Adipocyte (in vitro differentiated cells): ENCODE results near the gene CCL17.
"Not testable (repeated sequence)": the region's sequence is repeated elsewhere in the genome, so short reads cannot be mapped to it uniquely, and the experiment has no call there.

Source experiments
- DNase-seq: peaks from one replicate; pipeline ENCODE4 v3.0.0-alpha.2; 2015; ENCODE audit warnings: low read depth
- H3K27me3 ChIP-seq: replicated peaks from 2 replicates; pipeline ENCODE4 v1.7.0; 2013; ENCODE audit warnings: mild to moderate bottlenecking, low read length, moderate library complexity; ENCODE audit not compliant: control insufficient read depth, insufficient read depth
- H3K36me3 ChIP-seq: 2 replicates; pipeline ENCODE4 v1.7.0; 2013; ENCODE audit warnings: low read length, mild to moderate bottlenecking, moderate library complexity; ENCODE audit not compliant: control insufficient read depth, insufficient read depth, severe bottlenecking
- H3K4me1 ChIP-seq: 2 replicates; pipeline ENCODE4 v1.7.0; 2013; ENCODE audit warnings: mild to moderate bottlenecking, low read length, moderate library complexity; ENCODE audit not compliant: control insufficient read depth, insufficient read depth
- H3K4me3 ChIP-seq: 2 replicates; pipeline ENCODE4 v1.7.0; 2013; ENCODE audit warnings: mild to moderate bottlenecking, low read length, moderate library complexity
- H3K9ac ChIP-seq: 2 replicates; pipeline ENCODE4 v1.7.0; 2013; ENCODE audit warnings: mild to moderate bottlenecking, low read length, moderate library complexity
- H3K9me3 ChIP-seq: 2 replicates; pipeline ENCODE4 v1.7.0; 2013; ENCODE audit warnings: mild to moderate bottlenecking, low read length, moderate library complexity; ENCODE audit not compliant: control insufficient read depth

CCL17 gene

GRCh38 chr16:57367116-57367752 lies 37.3 kb upstream of the CCL17 start:
- Histone ChIP-seq H3K9ac (no peak overlapping the region), H3K4me1 (peaks cover 10% of the 10 kb centered on the region), H3K4me3 (no peak overlapping the region), H3K27me3 (peaks cover 31% of the 10 kb centered on the region), H3K36me3 (no peaks in the 10 kb centered on the region), H3K9me3 (no peaks in the 10 kb centered on the region)
- peak; percentile 44 for DNase-seq

DNA sequence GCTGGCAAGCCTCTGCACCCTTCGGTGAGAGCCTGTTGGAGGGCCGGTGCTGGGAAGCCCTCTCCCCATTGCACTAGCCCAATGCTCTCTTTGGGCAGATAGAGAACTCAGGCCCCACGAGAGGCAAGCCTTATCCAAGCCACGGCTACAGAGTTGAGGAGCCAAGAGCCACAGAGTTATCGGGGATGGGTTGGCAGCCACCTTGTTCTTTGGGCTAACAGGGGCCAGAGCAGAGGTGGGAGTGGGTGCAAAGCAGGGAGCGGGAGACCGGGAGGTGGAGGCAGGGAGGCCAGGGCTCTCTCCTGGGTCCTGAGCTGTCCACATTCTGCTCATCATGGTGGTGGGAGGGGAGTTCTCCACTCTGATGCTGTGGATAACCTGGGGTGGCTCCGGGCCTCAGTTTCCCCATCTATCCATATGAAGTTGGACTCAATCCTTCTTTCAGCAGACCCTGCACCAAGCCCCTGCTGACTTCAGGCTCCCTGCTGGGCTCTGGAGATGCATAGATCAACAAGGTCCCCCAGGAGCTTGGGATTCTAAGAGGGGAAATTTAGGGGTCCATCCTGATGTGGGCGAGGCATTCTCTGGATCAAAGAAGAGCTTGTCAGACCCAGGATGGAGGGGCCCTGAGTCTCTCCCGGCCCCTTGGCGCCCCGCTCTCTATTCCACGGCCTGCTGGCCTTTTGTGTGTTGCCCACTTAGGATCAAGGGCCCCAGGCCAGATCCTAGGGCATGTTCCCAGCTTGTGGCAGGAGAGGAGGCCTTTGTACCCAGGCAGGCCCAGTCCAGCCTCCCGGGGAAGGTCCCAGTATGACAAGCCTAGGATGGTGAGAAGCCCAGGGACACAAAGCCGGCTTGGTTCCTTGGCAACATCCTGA lies 32.8 kb upstream of the CCL17 start:
- H3K4me3 ChIP-seq, result peak overlapping the region; percentile 81
- peaks cover 5% of the 10 kb centered on the region for H3K27me3 ChIP-seq
- DNase-seq, result no peak

GRCh38 chr16:57372372-57373116 lies 32.0 kb upstream of the CCL17 start, which contains the start of gene CX3CL1:
Gene CX3CL1 (plus strand): TSS chr16:57372490. CDS start chr16:57372569, 79 bp downstream.
- no peaks in the 10 kb centered on the region for H3K36me3 ChIP-seq
- peaks cover 5% of the 10 kb centered on the region for H3K27me3 ChIP-seq
- DNase-seq, result peak; percentile 59
- H3K4me1 ChIP-seq, result peaks cover 34% of the 10 kb centered on the region
- H3K9ac ChIP-seq, result peak within 1 kb of the TSS; percentile 83
- H3K4me3 ChIP-seq, result peak within 1 kb of the TSS; percentile 81
- H3K9me3 ChIP-seq, result no peaks in the 10 kb centered on the region

More for the DNA sequence above, 32.8 kb upstream of the CCL17 start:
- peak overlapping the region; percentile 83 for H3K9ac ChIP-seq
- H3K9me3 ChIP-seq, result no peaks in the 10 kb centered on the region
- H3K4me1 ChIP-seq, result peaks cover 34% of the 10 kb centered on the region
- H3K36me3 ChIP-seq, result no peaks in the 10 kb centered on the region

GRCh38 chr16:57373117-57373947 lies 31.2 kb upstream of the CCL17 start:
- Histone ChIP-seq H3K27me3 (peaks cover 5% of the 10 kb centered on the region), H3K36me3 (no peaks in the 10 kb centered on the region), H3K4me3 (peak overlapping the region; percentile 81), H3K9me3 (no peaks in the 10 kb centered on the region), H3K4me1 (peaks cover 34% of the 10 kb centered on the region), H3K9ac (peak overlapping the region; percentile 83)
- DNase-seq, result no peak

- DNase-seq, result peak; percentile 24
- Histone ChIP-seq H3K9me3 (no peaks in the 10 kb centered on the region), H3K4me3 (peak overlapping the region; percentile 81), H3K36me3 (no peaks in the 10 kb centered on the region), H3K4me1 (peaks cover 34% of the 10 kb centered on the region), H3K9ac (peak overlapping the region; percentile 83), H3K27me3 (peaks cover 5% of the 10 kb centered on the region)
Measured at GRCh38 chr16:57374067-57374534, 30.5 kb upstream of the CCL17 start.

GRCh38 chr16:57374925-57375465 lies 29.6 kb upstream of the CCL17 start:
- H3K27me3 ChIP-seq, H3K9me3 ChIP-seq, DNase-seq, H3K36me3 ChIP-seq, H3K9ac ChIP-seq: not testable (repeated sequence)
- H3K4me3 ChIP-seq, result peak overlapping the region; percentile 8
- peaks cover 34% of the 10 kb centered on the region for H3K4me1 ChIP-seq

DNA sequence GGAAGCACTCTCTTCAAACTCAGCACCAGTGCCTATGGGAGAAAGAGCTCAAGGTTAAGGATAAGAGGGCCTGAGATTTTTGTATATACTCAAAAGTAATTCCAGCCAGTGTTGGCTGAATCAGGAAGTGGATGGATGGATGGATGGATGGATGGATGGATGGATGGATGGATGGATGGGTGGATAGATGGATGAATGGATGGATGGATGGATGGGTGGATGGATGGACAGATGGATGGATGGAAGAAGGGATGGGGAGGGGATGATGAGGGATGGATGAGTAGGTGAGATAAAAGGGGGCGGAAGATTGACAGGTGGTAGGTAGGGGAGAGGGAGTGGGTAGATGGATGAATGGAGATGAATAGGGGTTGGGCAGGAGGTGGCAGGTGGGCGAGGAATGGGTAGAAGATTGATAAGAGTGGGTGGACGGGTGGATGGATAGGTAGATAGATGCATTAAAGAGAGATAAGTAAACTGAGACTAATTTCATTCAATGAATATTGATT lies 28.2 kb upstream of the CCL17 start:
- H3K36me3 ChIP-seq, result peaks cover 6% of the 10 kb centered on the region
- peaks cover 33% of the 10 kb centered on the region for H3K4me1 ChIP-seq
- DNase-seq, result no peak
- peaks cover 5% of the 10 kb centered on the region for H3K27me3 ChIP-seq
- no peaks in the 10 kb centered on the region for H3K9me3 ChIP-seq
- no peak overlapping the region for H3K9ac ChIP-seq
- no peak overlapping the region for H3K4me3 ChIP-seq

GRCh38 chr16:57377080-57377841 lies 27.3 kb upstream of the CCL17 start:
- peak; percentile 30 for DNase-seq
- Histone ChIP-seq H3K4me3 (no peak overlapping the region), H3K27me3 (peaks cover 5% of the 10 kb centered on the region), H3K9me3 (no peaks in the 10 kb centered on the region), H3K9ac (no peak overlapping the region), H3K36me3 (peaks cover 6% of the 10 kb centered on the region), H3K4me1 (peaks cover 24% of the 10 kb centered on the region)

GRCh38 chr16:57379579-57379978 lies 25.0 kb upstream of the CCL17 start:
- Histone ChIP-seq H3K4me3 (no peak overlapping the region), H3K9ac (no peak overlapping the region), H3K9me3 (no peaks in the 10 kb centered on the region), H3K4me1 (peaks cover 17% of the 10 kb centered on the region), H3K27me3 (peaks cover 5% of the 10 kb centered on the region), H3K36me3 (peaks cover 13% of the 10 kb centered on the region)
- DNase-seq, result no peak
